Activated naive CD8-positive, alpha-beta T cell treated with anti-CD3 and anti-CD28 coated beads, Interleukin-2, amount 50 U/mL, for 24 hours (primary cell): ENCODE results near the gene PLEKHM3.

Experiments used
- ATAC-seq: fragments of 150-1000 bp; cut with Tn5 transposase; one replicate; pipeline ENCODE4 v1.10.0; 2021
- DNase-seq: peaks from one replicate; pipeline ENCODE4 v3.0.0; 2021
- H3K27ac Mint-ChIP-seq: one replicate; pipeline ENCODE4 v1.8.0; 2021; ENCODE audit warnings: mild to moderate bottlenecking, mixed read lengths
- H3K27me3 Mint-ChIP-seq: one replicate; pipeline ENCODE4 v1.8.0; 2021; ENCODE audit warnings: mixed read lengths
- H3K36me3 Mint-ChIP-seq: one replicate; pipeline ENCODE4 v1.8.0; 2021; ENCODE audit warnings: low read depth, mixed read lengths
- H3K4me1 Mint-ChIP-seq: one replicate; pipeline ENCODE4 v1.8.0; 2021; ENCODE audit warnings: mixed read lengths
- H3K4me3 Mint-ChIP-seq: one replicate; pipeline ENCODE4 v1.8.0; 2021; ENCODE audit warnings: mild to moderate bottlenecking, moderate library complexity, mixed read lengths
- H3K9me3 Mint-ChIP-seq: one replicate; pipeline ENCODE4 v1.8.0; 2021; ENCODE audit warnings: mixed read lengths

PLEKHM3 gene

DNA sequence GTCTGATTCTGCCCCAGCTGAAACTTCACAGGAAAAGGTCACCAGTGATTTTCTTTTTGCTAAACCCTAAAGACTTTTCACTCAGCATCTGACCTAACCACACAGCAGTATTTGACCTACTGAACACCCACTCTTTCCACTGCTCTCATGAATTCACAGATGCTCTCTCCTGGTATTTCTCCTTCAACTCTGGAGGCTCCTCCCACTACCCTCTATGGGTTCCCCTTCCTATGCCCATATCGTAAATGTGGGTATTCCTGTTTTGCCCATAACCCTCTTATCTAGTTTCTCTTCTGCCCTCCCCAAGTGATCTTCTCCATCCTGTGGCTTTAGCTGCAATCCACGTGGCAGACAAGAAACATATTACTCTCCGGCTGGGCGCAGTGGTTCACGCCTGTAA, 7.6 kb downstream of the PLEKHM3 start:
- ATAC-seq (peak; percentile 85), DNase-seq (peak; percentile 26)
- Mint-ChIP-seq H3K27ac (peak overlapping the region; percentile 91), H3K36me3 (peaks cover 13% of the 10 kb centered on the region), H3K9me3 (no peaks in the 10 kb centered on the region), H3K27me3 (no peaks in the 10 kb centered on the region), H3K4me1 (peaks cover 59% of the 10 kb centered on the region), H3K4me3 (peak overlapping the region; percentile 70)

DNA sequence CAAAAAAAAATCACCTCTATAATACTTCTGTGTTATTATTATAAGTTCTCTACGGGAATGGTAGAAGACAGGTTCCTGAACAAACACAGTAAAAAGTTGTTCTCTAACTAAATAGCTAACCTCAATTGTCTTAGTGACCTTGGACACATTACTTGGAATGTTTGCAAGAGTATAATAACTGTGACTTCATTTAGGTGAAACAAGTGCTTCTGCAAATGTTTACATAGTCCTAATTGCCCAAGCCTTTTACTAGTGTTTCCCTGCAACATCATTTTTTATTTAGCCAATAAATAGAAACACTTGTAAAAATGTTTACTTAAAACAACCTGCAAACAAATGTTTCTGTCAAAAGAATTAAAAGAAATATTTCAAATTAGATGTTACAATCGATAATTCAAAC, 9.9 kb downstream of the PLEKHM3 start:
- peaks cover 69% of the 10 kb centered on the region for H3K4me1 Mint-ChIP-seq
- H3K4me3 Mint-ChIP-seq: no peak overlapping the region
- peaks cover 13% of the 10 kb centered on the region for H3K36me3 Mint-ChIP-seq
- no peaks in the 10 kb centered on the region for H3K27me3 Mint-ChIP-seq
- DNase-seq: no peak
- H3K9me3 Mint-ChIP-seq: no peaks in the 10 kb centered on the region
- no peak for ATAC-seq
- H3K27ac Mint-ChIP-seq: no peak overlapping the region

DNA sequence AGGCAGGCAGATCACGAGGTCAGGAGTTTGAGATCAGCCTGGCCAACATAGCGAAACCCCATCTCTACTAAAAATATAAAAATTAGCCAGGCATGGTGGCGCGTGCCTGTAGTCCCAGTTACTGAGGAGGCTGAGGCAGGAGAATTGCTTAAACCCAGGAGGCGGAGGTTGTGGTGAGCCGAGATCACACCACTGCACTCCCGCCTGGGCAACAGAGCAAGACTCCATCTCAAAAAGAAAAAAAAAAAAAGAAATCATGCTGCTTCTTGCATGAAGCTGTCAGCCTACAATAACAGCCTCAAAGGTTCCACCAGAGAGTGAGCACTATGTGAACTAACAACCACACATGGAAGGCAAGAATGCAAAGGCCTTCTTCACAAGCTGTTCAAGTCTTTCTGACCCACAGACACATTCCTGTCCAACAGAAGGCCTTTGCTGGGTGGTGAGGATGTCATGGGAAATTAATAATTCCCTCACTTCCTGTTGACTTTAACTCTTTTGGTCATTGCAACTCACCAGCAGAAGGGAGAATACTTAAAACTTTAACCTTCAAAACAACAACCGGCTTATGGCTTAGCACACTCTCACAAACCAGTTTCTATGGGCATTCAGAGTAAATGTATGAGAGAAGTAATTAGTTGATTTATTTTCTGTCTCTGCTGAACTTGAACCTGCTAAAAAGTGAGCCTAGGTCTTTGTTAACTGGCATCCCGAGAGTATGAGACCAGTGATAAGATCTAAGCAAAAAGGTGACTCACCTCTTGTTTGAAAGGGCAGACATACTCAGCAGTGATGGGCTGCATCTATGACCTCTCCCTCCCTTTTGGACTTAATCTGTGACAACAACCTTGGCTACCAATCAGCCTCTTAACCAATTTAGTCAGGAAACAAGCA, 11.8 kb downstream of the PLEKHM3 start:
- H3K4me1 Mint-ChIP-seq: peaks cover 62% of the 10 kb centered on the region
- peak overlapping the region; percentile 40 for H3K4me3 Mint-ChIP-seq
- ATAC-seq: peak; percentile 86
- DNase-seq: no peak
- H3K27ac Mint-ChIP-seq: peak overlapping the region; percentile 81
- no peaks in the 10 kb centered on the region for H3K9me3 Mint-ChIP-seq
- no peaks in the 10 kb centered on the region for H3K27me3 Mint-ChIP-seq
- H3K36me3 Mint-ChIP-seq: peaks cover 12% of the 10 kb centered on the region

DNA sequence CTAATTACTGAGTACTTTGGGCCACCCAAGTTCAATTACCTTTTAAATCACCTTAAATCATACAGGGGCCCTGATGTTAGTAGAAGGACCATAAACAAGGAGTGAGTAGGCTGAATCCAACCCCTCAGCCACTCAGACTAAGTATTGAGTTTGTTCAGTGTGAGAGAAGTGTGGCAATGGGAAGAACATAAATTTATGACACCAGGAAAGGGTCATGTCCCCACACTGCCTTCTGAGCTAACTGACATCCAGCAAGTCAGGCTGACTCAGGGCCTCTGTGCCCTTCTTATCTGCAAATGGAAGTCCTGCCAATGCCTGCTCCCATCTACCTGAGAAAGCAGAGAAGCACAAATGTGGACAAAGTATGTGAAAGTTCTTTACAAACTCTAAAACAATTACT, 12.9 kb downstream of the PLEKHM3 start:
- no peak for DNase-seq
- peak overlapping the region; percentile 81 for H3K27ac Mint-ChIP-seq
- H3K9me3 Mint-ChIP-seq: no peaks in the 10 kb centered on the region
- H3K27me3 Mint-ChIP-seq: no peaks in the 10 kb centered on the region
- ATAC-seq: no peak
- H3K36me3 Mint-ChIP-seq: peaks cover 8% of the 10 kb centered on the region
- H3K4me1 Mint-ChIP-seq: peaks cover 52% of the 10 kb centered on the region
- no peak overlapping the region for H3K4me3 Mint-ChIP-seq

DNA sequence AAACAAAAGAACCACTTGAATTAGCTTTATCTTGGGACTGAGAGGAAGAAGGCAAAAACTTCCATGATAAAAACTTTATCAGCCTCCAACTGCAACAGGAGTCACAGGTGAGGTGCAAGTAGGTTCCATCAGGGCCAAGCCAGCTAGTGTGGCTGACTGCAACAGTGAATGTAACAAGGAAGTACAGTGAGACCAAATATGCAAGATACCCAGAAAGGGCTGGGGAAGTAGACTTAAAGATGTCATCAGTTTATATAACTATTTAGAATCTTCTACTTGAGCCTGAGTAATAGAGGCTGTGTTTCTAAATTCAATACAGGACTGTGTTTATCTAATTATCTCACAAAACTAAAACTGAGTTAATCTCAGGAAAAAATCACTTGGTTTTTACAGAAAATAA, 14.8 kb downstream of the PLEKHM3 start:
- no peak for DNase-seq
- Mint-ChIP-seq H3K4me1 (peaks cover 49% of the 10 kb centered on the region), H3K9me3 (no peaks in the 10 kb centered on the region), H3K27me3 (no peaks in the 10 kb centered on the region), H3K27ac (no peak overlapping the region), H3K36me3 (peaks cover 7% of the 10 kb centered on the region), H3K4me3 (no peak overlapping the region)
- ATAC-seq: no peak

DNA sequence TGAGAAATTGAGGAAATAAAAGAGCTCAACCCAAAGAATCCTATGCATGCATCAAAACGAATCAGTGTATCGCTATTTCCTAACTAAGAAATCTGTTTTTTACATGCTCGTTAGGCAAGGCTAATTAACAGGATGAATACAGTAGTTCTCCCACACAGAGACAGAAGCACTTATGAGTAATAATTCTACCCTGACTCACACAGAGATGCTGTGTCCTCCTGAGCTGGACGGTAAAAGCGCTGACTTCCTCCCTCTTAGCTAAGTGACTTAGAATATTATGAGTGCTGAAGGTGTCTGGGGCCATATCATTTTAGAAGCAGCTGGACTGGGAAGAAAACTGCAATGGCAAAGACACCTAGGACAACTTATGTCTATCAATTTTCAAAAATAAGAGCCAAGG, 18.5 kb downstream of the PLEKHM3 start:
- H3K27ac Mint-ChIP-seq: no peak overlapping the region
- no peaks in the 10 kb centered on the region for H3K9me3 Mint-ChIP-seq
- no peaks in the 10 kb centered on the region for H3K27me3 Mint-ChIP-seq
- no peak overlapping the region for H3K4me3 Mint-ChIP-seq
- H3K4me1 Mint-ChIP-seq: peaks cover 20% of the 10 kb centered on the region
- DNase-seq (no peak), ATAC-seq (peak; percentile 89)
- H3K36me3 Mint-ChIP-seq: peaks cover 4% of the 10 kb centered on the region

DNA sequence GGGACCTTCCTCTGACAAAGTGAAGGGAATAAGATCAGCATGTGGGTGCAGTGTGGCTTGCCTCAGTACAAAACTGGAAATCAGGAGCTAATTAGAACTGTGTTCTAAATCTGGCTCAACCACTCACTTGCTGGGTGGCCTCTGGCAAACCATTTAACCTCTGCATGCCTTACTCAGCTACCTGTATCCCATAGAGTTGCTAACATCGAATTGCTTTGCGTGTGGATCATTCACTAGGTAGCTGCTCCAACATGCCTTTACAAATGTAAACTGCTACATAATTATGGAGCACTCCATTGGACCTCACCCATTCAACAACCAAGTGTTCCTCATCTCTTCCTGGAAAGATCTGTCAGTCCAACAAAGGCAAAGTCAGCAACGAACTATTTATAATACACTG, 19.0 kb downstream of the PLEKHM3 start:
- Mint-ChIP-seq H3K4me3 (no peak overlapping the region), H3K27ac (no peak overlapping the region), H3K4me1 (peaks cover 20% of the 10 kb centered on the region), H3K9me3 (no peaks in the 10 kb centered on the region), H3K36me3 (peaks cover 4% of the 10 kb centered on the region), H3K27me3 (no peaks in the 10 kb centered on the region)
- DNase-seq: no peak
- no peak for ATAC-seq

DNA sequence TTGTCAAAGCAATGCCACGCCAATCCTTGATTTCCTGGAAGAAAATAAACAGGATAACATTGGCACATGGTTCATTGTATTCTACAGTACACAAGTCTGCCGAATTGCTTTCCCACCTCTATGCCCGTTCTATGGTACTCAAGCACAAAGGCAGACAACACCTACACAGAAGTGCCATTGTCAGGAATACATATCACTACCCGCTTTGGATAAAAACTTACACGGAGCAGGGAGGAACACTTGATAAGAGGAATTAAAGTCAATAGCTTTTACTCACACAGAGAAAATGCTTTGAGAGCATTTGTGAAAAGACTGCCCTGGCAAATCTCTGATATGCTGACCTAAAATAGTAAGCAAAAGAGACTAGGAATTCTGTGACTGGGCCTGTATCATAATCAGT, 23.4 kb downstream of the PLEKHM3 start:
- ATAC-seq (no peak), DNase-seq (no peak)
- Mint-ChIP-seq H3K27ac (no peak overlapping the region), H3K36me3 (peaks cover 14% of the 10 kb centered on the region), H3K27me3 (no peaks in the 10 kb centered on the region), H3K4me1 (peaks cover 9% of the 10 kb centered on the region), H3K4me3 (no peak overlapping the region), H3K9me3 (no peaks in the 10 kb centered on the region)

DNA sequence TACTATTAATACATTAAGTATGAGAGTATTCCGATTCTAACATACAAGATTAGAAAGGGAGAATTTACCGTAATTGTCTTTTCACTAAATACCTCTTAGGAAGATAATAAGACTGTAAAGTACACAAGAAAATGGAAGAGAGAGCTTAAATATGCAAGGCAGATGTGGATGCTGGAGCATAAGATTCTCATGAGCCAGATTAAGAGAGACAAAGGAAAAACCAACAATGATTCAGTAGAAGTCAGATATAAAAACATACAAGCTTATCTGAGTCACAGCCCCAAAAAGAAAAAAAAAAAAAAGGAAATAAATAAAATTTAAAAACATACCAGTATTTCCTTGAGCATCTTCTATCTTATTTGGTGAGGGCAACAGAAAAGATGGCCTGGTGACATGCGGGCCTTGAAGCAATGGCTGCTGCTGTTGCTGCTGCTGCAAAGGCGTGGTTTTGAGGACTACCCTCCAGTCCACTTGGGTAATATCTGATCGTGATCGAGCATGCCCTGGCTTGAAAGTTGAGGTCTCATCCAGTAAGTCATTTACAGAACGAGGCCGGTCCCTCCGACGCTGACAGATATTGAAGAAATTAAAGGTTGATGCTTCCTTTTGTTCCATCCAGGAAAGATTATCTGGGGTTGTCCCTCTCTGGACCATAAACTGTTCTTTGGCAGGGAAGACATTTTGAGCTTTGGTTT, 24.5 kb downstream of the PLEKHM3 start:
- peaks cover 10% of the 10 kb centered on the region for H3K4me1 Mint-ChIP-seq
- no peak overlapping the region for H3K4me3 Mint-ChIP-seq
- DNase-seq (no peak), ATAC-seq (no peak)
- no peak overlapping the region for H3K27ac Mint-ChIP-seq
- peaks cover 14% of the 10 kb centered on the region for H3K36me3 Mint-ChIP-seq
- H3K9me3 Mint-ChIP-seq: no peaks in the 10 kb centered on the region
- H3K27me3 Mint-ChIP-seq: no peaks in the 10 kb centered on the region

DNA sequence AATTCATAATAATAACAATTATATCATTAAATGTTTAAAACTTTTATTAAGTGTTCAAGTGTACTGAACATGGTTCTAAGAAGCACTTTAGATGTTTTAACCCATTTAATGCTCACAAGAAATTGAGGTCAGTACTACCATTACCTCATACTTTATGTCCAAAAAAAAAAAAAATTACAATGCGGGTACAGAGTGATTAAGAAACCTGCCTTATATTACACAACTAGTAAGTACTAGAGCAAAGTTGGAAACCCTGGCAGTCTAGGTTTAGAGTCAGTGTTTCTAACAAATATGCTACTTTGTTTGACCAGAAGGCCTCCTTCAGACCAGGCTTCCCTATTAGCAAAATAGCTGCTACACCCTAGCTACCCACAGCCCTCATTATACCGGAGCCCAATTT, 28.5 kb downstream of the PLEKHM3 start:
- peaks cover 29% of the 10 kb centered on the region for H3K4me1 Mint-ChIP-seq
- no peaks in the 10 kb centered on the region for H3K27me3 Mint-ChIP-seq
- DNase-seq (no peak), ATAC-seq (no peak)
- H3K4me3 Mint-ChIP-seq: no peak overlapping the region
- H3K36me3 Mint-ChIP-seq: peaks cover 14% of the 10 kb centered on the region
- H3K9me3 Mint-ChIP-seq: no peaks in the 10 kb centered on the region
- no peak overlapping the region for H3K27ac Mint-ChIP-seq

DNA sequence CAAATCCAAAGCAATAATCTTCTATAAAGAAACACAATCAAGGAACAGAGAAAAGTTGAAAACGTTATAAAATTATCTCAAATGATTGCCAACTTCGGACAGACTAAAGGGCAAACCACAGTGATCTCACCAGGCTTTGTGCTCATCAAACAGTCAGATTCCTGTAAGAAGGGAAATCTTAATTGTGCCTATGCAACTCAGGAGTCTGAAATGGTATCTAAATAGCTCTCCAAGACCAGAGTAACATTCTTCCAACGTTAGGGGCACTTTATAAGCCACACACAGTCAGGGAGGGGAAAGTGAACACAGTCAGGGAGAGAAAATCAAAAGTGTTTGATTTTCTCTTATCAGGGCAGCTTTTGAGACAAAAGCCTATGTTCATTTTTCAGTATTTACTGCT, 29.4 kb downstream of the PLEKHM3 start:
- H3K36me3 Mint-ChIP-seq: peaks cover 14% of the 10 kb centered on the region
- no peaks in the 10 kb centered on the region for H3K9me3 Mint-ChIP-seq
- no peak for DNase-seq
- no peaks in the 10 kb centered on the region for H3K27me3 Mint-ChIP-seq
- peak overlapping the region; percentile 47 for H3K27ac Mint-ChIP-seq
- no peak overlapping the region for H3K4me3 Mint-ChIP-seq
- H3K4me1 Mint-ChIP-seq: peaks cover 33% of the 10 kb centered on the region
- peak; percentile 55 for ATAC-seq

DNA sequence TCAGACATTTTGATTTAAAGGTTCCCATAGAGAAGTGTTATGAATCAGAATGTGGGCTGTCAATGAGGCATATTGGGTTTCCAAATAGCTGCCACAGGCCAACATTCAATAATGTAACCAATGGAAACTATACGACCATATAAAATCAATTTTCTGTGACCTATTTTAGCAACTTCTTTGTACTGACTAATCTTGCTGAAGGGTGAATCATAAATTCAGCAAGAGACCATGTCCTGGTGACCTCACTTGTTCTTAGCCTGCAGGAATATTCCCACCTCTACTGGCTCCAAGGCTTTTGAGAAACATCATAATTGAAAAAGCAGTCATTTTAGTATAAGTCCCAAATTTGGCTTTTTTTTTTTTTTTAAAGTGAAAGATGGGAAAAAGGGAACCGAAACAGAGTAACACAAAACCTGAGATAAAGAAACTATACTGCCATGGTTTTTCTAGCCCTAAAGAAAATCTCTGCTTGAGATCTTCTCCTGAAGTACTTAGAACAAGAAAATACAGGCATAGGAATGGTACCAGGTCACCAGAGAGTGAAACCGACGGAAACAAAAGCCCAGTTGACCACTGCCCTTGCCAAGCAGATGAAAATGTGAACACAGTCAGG, 32.1 kb downstream of the PLEKHM3 start:
- H3K4me3 Mint-ChIP-seq: no peak overlapping the region
- DNase-seq: no peak

DNA sequence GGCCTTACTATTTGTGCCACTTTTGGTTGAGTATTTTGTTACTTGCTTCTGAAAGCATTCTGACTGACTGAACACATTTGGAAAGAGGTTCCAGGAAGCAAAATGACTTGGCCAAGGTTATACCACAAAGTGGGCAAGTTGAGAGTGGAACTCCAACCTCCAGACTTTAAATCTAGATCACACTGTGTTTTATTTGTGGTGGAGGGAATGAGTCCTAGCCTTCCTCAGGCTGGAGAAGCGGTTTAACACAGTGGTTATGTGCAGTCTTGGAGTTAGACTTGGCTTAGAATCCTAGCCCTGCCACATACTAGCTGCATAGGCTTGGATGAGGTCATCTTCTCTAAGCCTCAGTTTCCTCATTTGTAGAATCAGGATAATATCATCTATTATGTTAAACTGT, 33.4 kb downstream of the PLEKHM3 start:
- Mint-ChIP-seq H3K27ac (no peak overlapping the region), H3K4me1 (peaks cover 30% of the 10 kb centered on the region), H3K9me3 (no peaks in the 10 kb centered on the region), H3K27me3 (no peaks in the 10 kb centered on the region), H3K4me3 (no peak overlapping the region), H3K36me3 (no peaks in the 10 kb centered on the region)
- DNase-seq (no peak), ATAC-seq (peak; percentile 62)

More for the DNA sequence above, 32.1 kb downstream of the PLEKHM3 start:
- H3K4me1 Mint-ChIP-seq: peaks cover 33% of the 10 kb centered on the region
- no peaks in the 10 kb centered on the region for H3K9me3 Mint-ChIP-seq
- peaks cover 3% of the 10 kb centered on the region for H3K36me3 Mint-ChIP-seq
- H3K27ac Mint-ChIP-seq: no peak overlapping the region
- H3K27me3 Mint-ChIP-seq: no peaks in the 10 kb centered on the region
- ATAC-seq: no peak

DNA sequence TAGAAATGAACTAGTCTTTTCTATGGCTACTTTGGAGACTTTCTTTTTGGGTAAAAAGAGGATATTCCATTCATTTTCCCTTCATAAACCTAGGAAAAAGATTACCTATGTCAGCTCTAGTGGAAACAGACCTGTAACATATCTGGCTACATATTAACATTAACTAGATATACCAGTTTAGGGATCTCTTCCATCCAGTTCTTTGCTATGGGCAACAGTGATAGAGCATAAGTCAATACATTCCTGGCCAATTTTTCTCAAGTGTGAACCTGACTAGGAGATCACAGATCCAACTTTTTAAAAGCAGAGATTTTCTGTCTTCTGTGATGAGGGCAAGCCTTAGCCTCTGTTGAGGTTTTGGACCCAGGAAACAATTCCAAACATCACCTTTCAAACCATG, 34.5 kb downstream of the PLEKHM3 start:
- Mint-ChIP-seq H3K27ac (no peak overlapping the region), H3K4me1 (peaks cover 22% of the 10 kb centered on the region), H3K36me3 (no peaks in the 10 kb centered on the region), H3K4me3 (no peak overlapping the region), H3K27me3 (no peaks in the 10 kb centered on the region), H3K9me3 (no peaks in the 10 kb centered on the region)
- no peak for DNase-seq
- ATAC-seq: no peak

DNA sequence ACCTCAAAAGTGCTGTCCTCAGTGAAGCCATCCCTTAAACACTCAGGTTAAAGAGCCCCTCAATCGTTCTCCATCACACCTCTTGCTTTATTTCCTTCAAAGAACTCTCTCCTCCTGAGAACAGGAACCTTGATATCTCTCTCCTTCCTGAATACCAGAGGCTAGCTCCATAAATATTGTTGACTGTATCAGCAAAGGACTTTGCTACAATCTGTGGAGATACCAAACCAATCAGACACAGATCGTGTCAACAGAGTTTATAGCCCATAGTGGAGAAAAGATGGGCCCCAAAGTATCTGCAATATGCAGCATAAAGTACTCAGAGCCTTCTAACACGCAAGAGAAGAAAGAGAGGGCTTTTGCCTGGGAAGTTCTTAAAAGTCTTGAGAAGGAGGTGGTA, 36.4 kb downstream of the PLEKHM3 start:
- H3K36me3 Mint-ChIP-seq: peaks cover 4% of the 10 kb centered on the region

More for the DNA sequence above, 36.4 kb downstream of the PLEKHM3 start:
- no peaks in the 10 kb centered on the region for H3K9me3 Mint-ChIP-seq
- H3K27me3 Mint-ChIP-seq: no peaks in the 10 kb centered on the region
- no peak for ATAC-seq
- no peak overlapping the region for H3K27ac Mint-ChIP-seq
- no peak for DNase-seq
- no peak overlapping the region for H3K4me3 Mint-ChIP-seq
- H3K4me1 Mint-ChIP-seq: peaks cover 27% of the 10 kb centered on the region
